Uterus (tissue), 2 donors: ENCODE results near the gene CACUL1.

ENCODE experiments used
- CTCF ChIP-seq, 4 experiments: fragments of 200-600 bp in 2 of 4; fragments of 450-650 bp in 2 of 4; sonication (generic) in 2 of 4; IDR thresholded peaks; one replicate each; pipeline ENCODE4 v1.5.1; 2016 to 2019; ENCODE audit warnings: antibody characterized with exemption in 4 of 4, mild to moderate bottlenecking in 2 of 4, moderate library complexity in 1 of 4
- POLR2A ChIP-seq, 2 donors: fragments of 450-650 bp; IDR thresholded peaks; one replicate each; pipeline ENCODE4 v1.6.1; 2016; ENCODE audit warnings: antibody characterized with exemption in 2 of 2, mild to moderate bottlenecking in 1 of 2, moderate library complexity in 1 of 2

GRCh38 chr10:118725886-118726500, 28.8 kb downstream of the CACUL1 start:
- no peak for TF ChIP-seq POLR2A (IDR thresholded peaks at IDR 0.05)
- TF ChIP-seq CTCF (IDR thresholded peaks at IDR 0.05) = no peak
